Lung (tissue), 16 donors: ENCODE measurements around the gene BANF2. TPM values are rescaled to one million over a fixed set of nuclear protein-coding genes. Genes with fewer than 3 reads are reported as not detected.

Experiments
- ATAC-seq: fragments of 200-7000 bp; cut with Tn5 transposase; one replicate; pipeline ENCODE4 v1.9.1; 2020; ENCODE audit warnings: moderate number of reproducible peaks; ENCODE audit not compliant: insufficient read depth, low FRiP score
- DNase-seq, 3 donors: peaks; one replicate each; pipeline ENCODE4 v3.0.0-alpha.2; 2013 to 2017
- H3K27ac ChIP-seq, 2 donors: one replicate each; pipeline ENCODE4 v1.5.1; 2013; ENCODE audit warnings: mild to moderate bottlenecking in 2 of 2, moderate library complexity in 2 of 2, control low read depth in 1 of 2, inconsistent platforms in 1 of 2, low read depth in 1 of 2, low read length in 1 of 2
- H3K27me3 ChIP-seq, 3 donors: one replicate each; pipeline ENCODE4 v1.5.1; 2013; ENCODE audit warnings: low read length in 2 of 3; ENCODE audit not compliant: control insufficient read depth in 3 of 3, insufficient read depth in 3 of 3
- H3K36me3 ChIP-seq, 4 donors: one replicate each; pipeline ENCODE4 v1.5.1; 2013; ENCODE audit warnings: low read length in 4 of 4, mild to moderate bottlenecking in 1 of 4, moderate library complexity in 1 of 4; ENCODE audit not compliant: control insufficient read depth in 4 of 4, insufficient read depth in 4 of 4
- H3K4me1 ChIP-seq, 5 donors: one replicate each; pipeline ENCODE4 v1.5.1; 2013; ENCODE audit warnings: low read length in 5 of 5, mild to moderate bottlenecking in 2 of 5, moderate library complexity in 1 of 5; ENCODE audit not compliant: control insufficient read depth in 5 of 5, insufficient read depth in 5 of 5
- H3K4me3 ChIP-seq: one replicate; pipeline ENCODE4 v1.5.1; 2013; ENCODE audit warnings: mild to moderate bottlenecking, control low read depth, moderate library complexity
- H3K9ac ChIP-seq, 2 donors: one replicate each; pipeline ENCODE4 v1.5.1; 2013; ENCODE audit warnings: low read length in 2 of 2, control low read depth in 1 of 2; ENCODE audit not compliant: insufficient read depth in 1 of 2
- H3K9me3 ChIP-seq, 4 donors: one replicate each; pipeline ENCODE4 v1.5.1; 2013; ENCODE audit warnings: low read length in 3 of 4, mild to moderate bottlenecking in 1 of 4, moderate library complexity in 1 of 4; ENCODE audit not compliant: control insufficient read depth in 4 of 4, insufficient read depth in 3 of 4
- CTCF ChIP-seq: IDR thresholded peaks from 2 replicates; pipeline ENCODE4 v1.5.1; 2012; ENCODE audit warnings: mild to moderate bottlenecking; ENCODE audit errors: control extremely low read depth, extremely low read depth
- WGBS, 2 donors: extraction: QIAGEN DNeasy Blood & Tissue Kit; methylation state at CpG; one replicate each; pipeline ENCODE4 v1.1.7; 2013; 5-methylcytosine and 5-hydroxymethylcytosine counted together
- long read RNA-seq, 5 donors: transcript quantifications; one replicate each; lab custom pipeline, GENCODE V29; 2026
- polyA plus RNA-seq, 2 donors: library from polyadenylated mRNA; stranded (reverse); fragments of 200-250 nt; gene quantifications; one replicate each; pipeline ENCODE4 v1.2.1, GENCODE V29; 2013
- total RNA-seq, 2 donors: library from RNA; depleted of rRNA in 1 of 2; stranded (reverse); fragments of >200 nt in 1 of 2; gene quantifications; one replicate each; pipeline ENCODE4 v1.2.1, GENCODE V29; 2014 to 2021
- donor health status: control.
- donor health status: control.
- donor health status: Bipolar disorder and iron deficiency.
- donor health status: healthy.
- donor health status: DM: yes; HTN: yes; CAD: no.

BANF2 gene
- total RNA-seq (not detected), polyA plus RNA-seq (not detected)
- long read RNA-seq, donor 1, result 0 reads
- long read RNA-seq, donor 2, result 0 reads
- long read RNA-seq, donor 3, result 0 reads
- long read RNA-seq, donor 4, result 0 reads
- long read RNA-seq, donor 5, result 0 reads

- H3K36me3 ChIP-seq, result no peaks in the 10 kb centered on the region
- TF ChIP-seq CTCF, result no peak
- H3K4me3 ChIP-seq, result no peak within 1 kb of the TSS
- no peaks in the 10 kb centered on the region for H3K27me3 ChIP-seq
- ATAC-seq, result no peak
- 62 to 91% methylated on average over 3 of the region's 3 CpGs for WGBS, 2 donors
- H3K9me3 ChIP-seq, result no peaks in the 10 kb centered on the region
- H3K9ac ChIP-seq, result no peak within 1 kb of the TSS
- no peak within 1 kb of the TSS for H3K27ac ChIP-seq
- no peaks in the 10 kb centered on the region for H3K4me1 ChIP-seq
- DNase-seq, result no peak
These were observed at the start of gene BANF2 for GRCh38 chr20:17699931-17700351. TSS of gene BANF2 (plus strand) at chr20:17699966. CDS start at chr20:17725026, 25,060 bp downstream.

- TF ChIP-seq CTCF, result no peak
- Histone ChIP-seq H3K4me3 (no peak overlapping the region), H3K4me1 (peaks cover 4 to 52% (median 25%) of the 10 kb centered on the region in 5 donors), H3K27me3 (no peaks in the 10 kb centered on the region), H3K27ac (peak overlapping the region in 1 of 2 donors; percentile 43), H3K9me3 (no peaks in the 10 kb centered on the region), H3K9ac (no peak overlapping the region), H3K36me3 (peaks cover 0 to 14% (median 9%) of the 10 kb centered on the region in 4 donors)
- ATAC-seq, result no peak
- no peak for DNase-seq
- 38 to 39% methylated on average over 12 of the region's 12 CpGs for WGBS, 2 donors
These were observed 49.3 kb upstream of the BANF2 start for GRCh38 chr20:17650301-17651128.

- 45 to 46% methylated on average over 11 of the region's 11 CpGs for WGBS, 2 donors
- no peak overlapping the region for H3K27ac ChIP-seq
- DNase-seq, result no peak
- H3K4me1 ChIP-seq, result peaks cover 4 to 52% (median 25%) of the 10 kb centered on the region in 5 donors
- no peak for ATAC-seq
- H3K9me3 ChIP-seq, result no peaks in the 10 kb centered on the region
- H3K4me3 ChIP-seq, result no peak overlapping the region
- H3K9ac ChIP-seq, result no peak overlapping the region
- H3K36me3 ChIP-seq, result peaks cover 0 to 14% (median 11%) of the 10 kb centered on the region in 4 donors
- H3K27me3 ChIP-seq, result no peaks in the 10 kb centered on the region
- TF ChIP-seq CTCF, result no peak
These were observed 48.5 kb upstream of the BANF2 start for GRCh38 chr20:17651129-17651759.
